ENCODE results near the gene NXNL1. TPM values are rescaled to one million over a fixed set of nuclear protein-coding genes. Genes with fewer than 3 reads are reported as not detected.
A peak's percentile ranks its signal among the peaks of the same experiment; 100 is the strongest.

The NXNL1 gene
- total and polyA plus RNA-seq, 7 donors: 0.14 to 1.0 (median 0.55) TPM; not detected in 1

GRCh38 chr19:17504030-17504429 is 43.3 kb upstream of the NXNL1 start:
- intact Hi-C loops (cut with DNase I): no loop called here
- Histone ChIP-seq H3K27ac (peak overlapping the region; percentile 9), H3K4me3 (no peak overlapping the region), H3K36me3 (ENCODE audit: insufficient read depth in 1 of 2, low read depth in 1 of 2) (peaks cover 0 to 48% of the 10 kb centered on the region in 2 donors), H3K4me1 (peaks cover 8% of the 10 kb centered on the region), H3K27me3 (ENCODE audit: insufficient read depth in 3 of 3, low read length in 2 of 3) (no peaks in the 10 kb centered on the region), H3K9me3 (no peaks in the 10 kb centered on the region)
- TF ChIP-seq CTCF (IDR thresholded peaks at IDR 0.05): no peak
- 93 to 95% (median 94%) methylated on average over 2 of the region's 2 CpGs for WGBS, 3 donors
- DNase-seq: no peak
- ATAC-seq: no peak

- H3K4me1 ChIP-seq: peaks cover 9% of the 10 kb centered on the region
- no peak for TF ChIP-seq CTCF (IDR thresholded peaks at IDR 0.05)
- ATAC-seq: no peak
- peaks cover 0 to 49% of the 10 kb centered on the region in 2 donors for H3K36me3 ChIP-seq (ENCODE audit: insufficient read depth in 1 of 2, low read depth in 1 of 2)
- DNase-seq: no peak
- H3K27me3 ChIP-seq (ENCODE audit: insufficient read depth in 3 of 3, low read length in 2 of 3): no peaks in the 10 kb centered on the region
- no peaks in the 10 kb centered on the region for H3K9me3 ChIP-seq
- WGBS, 3 donors: 90 to 95% (median 91%) methylated on average over 6 of the region's 6 CpGs
- intact Hi-C loops (cut with DNase I): no loop called here
- no peak overlapping the region for H3K27ac ChIP-seq
- no peak overlapping the region for H3K4me3 ChIP-seq
Observed at GRCh38 chr19:17503240-17503639, 42.5 kb upstream of the NXNL1 start.

- no peak overlapping the region for H3K4me3 ChIP-seq
- no peak for ATAC-seq
- H3K4me1 ChIP-seq: peaks cover 15% of the 10 kb centered on the region
- no peaks in the 10 kb centered on the region for H3K9me3 ChIP-seq
- 90 to 94% (median 91%) methylated on average over 27 of the region's 27 CpGs for WGBS, 3 donors
- TF ChIP-seq CTCF (IDR thresholded peaks at IDR 0.05): no peak
- H3K36me3 ChIP-seq (ENCODE audit: insufficient read depth in 1 of 2, low read depth in 1 of 2): peaks cover 0 to 57% of the 10 kb centered on the region in 2 donors
- no peak for DNase-seq
- no peaks in the 10 kb centered on the region for H3K27me3 ChIP-seq (ENCODE audit: insufficient read depth in 3 of 3, low read length in 2 of 3)
- intact Hi-C loops (cut with DNase I): no loop called here
- peak overlapping the region; percentile 72 for H3K27ac ChIP-seq
Observed at GRCh38 chr19:17500447-17501198, 39.9 kb upstream of the NXNL1 start.

GRCh38 chr19:17499648-17500446 is 39.1 kb upstream of the NXNL1 start:
- Histone ChIP-seq H3K4me3 (no peak overlapping the region), H3K27me3 (ENCODE audit: insufficient read depth in 3 of 3, low read length in 2 of 3) (no peaks in the 10 kb centered on the region), H3K4me1 (peaks cover 15% of the 10 kb centered on the region), H3K9me3 (no peaks in the 10 kb centered on the region), H3K27ac (peak overlapping the region; percentile 72), H3K36me3 (ENCODE audit: insufficient read depth in 1 of 2, low read depth in 1 of 2) (peaks cover 0 to 49% of the 10 kb centered on the region in 2 donors)
- no peak for TF ChIP-seq CTCF (IDR thresholded peaks at IDR 0.05)
- 45 to 50% (median 47%) methylated on average over 21 of the region's 21 CpGs for WGBS, 3 donors
- intact Hi-C loops (cut with DNase I): no loop called here
- DNase-seq: no peak
- ATAC-seq: peak; percentile 26 to 45 (median 30)
